GM18502 (cell line): Measurements from ENCODE around the gene KPNA3.
A peak's percentile ranks its signal among the peaks of the same experiment; 100 is the strongest.
"Not testable (repeated sequence)": the region's sequence is repeated elsewhere in the genome, so short reads cannot be mapped to it uniquely, and the experiment has no call there.

Experiments used
- ATAC-seq: cut with Tn5 transposase; IDR thresholded peaks from one replicate; pipeline ENCODE4 v1.9.1; 2021; ENCODE audit warnings: mild to moderate bottlenecking; ENCODE audit not compliant: unreplicated experiment, poor library complexity

Gene KPNA3

GRCh38 chr13:49792550-49793324 is at the start of gene KPNA3:
KPNA3 (minus strand) TSS chr13:49792682; CDS start chr13:49792506, 176 bp downstream.
- ATAC-seq, result peak; percentile 90

DNA sequence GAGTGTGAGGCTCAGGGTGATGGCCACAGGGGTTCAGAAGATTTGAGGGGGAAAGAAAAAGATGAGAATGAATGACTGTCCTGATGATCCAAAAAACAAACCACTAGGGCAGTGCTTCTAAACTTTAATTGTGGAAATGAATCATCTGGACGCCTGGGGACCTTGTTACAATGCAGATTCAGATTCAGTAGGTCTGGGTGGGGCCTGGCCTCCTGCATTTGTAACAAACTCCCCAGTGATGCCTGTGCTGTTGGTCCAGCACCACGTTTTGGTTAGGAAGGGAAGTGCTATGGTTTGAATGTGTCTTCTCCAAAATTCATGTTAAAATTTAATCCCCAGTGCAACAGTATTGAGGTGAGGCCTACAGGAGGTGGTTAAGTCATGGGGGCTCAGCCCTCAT is 49.5 kb upstream of the KPNA3 start:
- no peak for ATAC-seq

DNA sequence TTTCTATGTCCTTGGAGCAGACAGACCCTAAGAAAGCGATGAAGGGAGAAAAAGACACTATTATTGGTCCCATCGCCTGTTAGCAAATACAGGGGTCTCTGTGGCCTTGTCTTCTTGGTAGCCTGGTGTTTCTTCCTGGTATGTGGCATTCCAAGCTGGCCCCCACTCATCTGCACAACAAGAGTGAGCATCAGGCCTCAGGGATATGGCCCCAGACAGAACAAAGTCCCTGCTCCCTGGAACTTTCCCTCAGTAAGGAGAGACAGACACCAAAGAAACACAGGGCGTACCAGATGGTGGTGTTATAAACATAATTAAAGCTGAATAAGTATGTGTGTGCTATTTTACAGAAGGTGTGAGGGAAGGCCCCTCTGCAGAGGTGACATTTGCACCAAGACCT is 48.2 kb upstream of the KPNA3 start:
- ATAC-seq, result no peak

- ATAC-seq, result no peak
Measured at GRCh38 chr13:49840266-49840665, 47.8 kb upstream of the KPNA3 start.

DNA sequence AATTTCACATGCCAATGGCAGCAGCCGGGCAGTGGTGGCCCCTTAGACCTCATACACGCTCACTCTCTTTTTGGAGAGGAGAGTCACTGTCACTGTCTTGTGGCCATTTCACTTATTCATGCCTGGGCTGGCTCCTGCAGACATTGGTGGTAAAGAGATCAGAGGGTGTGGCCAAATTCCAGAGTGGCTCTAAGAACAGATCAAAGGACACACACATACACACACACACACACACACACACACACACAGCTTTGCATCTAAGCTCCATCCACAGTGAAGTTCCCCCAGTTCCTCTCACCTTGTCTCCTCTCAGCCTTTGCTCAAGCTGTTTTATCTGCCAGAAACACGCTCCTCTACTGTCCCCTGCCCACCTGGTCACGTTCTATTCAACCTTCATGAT is 46.5 kb upstream of the KPNA3 start:
- ATAC-seq, result no peak

DNA sequence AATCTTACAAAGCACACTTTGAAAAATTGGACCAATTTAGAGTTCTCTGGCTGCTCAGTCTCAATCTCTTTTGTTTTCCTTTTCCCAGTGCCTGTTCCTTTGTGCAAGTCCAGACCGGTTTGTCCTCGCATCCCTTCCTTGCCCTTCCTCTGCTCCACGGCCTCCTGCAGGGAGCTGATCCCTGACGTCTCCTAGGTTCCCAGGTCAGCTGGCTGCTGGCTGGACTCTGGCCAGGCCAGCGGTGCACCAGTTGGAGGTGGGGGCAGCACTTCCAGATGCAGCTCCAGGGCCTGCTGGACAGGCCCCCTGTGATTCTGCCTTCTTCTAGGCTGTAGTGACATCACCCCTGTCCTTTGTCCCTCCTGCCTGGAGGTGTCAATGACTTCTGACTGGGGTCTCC is 44.0 kb upstream of the KPNA3 start:
- no peak for ATAC-seq

DNA sequence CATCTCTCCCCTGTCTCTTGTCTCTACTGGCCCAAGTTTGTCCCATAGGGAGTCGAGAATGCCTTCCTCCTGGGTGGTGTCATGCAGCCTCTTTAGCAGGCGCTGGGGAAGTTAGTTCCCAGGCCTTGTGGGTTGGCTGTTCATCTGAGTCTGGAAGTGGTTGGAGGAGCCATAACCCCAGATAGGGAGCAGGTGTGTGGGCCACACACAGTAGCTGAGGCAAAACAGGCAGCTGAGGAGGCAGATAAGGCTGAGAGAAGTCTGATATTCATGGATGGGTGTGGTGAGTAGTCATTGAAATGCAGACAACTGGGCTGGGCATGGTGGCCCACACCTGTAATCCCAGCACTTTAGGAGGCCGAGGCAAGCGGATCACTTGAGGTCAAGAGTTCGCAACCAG is 40.9 kb upstream of the KPNA3 start:
- ATAC-seq, result no peak

- no peak for ATAC-seq
Measured at GRCh38 chr13:49831455-49831854, 39.0 kb upstream of the KPNA3 start.

DNA sequence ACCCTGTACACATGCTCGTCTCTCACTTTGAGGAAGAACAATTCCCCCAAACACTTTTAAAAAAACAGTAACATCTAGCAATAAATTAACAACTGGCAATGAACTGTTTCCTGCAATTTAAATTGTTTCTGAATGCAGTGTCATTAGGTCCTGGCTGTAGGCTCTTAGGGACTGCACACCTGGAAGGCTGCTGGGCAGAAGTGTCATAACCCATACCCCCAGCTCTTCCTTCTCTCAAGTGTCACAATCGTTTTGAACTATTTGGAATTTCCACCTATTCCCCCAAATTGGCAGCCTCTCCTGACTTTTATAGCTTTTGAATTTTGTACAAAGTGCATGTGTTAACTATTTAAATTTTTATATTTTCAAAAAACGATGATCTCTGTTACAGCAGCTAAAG is 38.2 kb upstream of the KPNA3 start:
- no peak for ATAC-seq

DNA sequence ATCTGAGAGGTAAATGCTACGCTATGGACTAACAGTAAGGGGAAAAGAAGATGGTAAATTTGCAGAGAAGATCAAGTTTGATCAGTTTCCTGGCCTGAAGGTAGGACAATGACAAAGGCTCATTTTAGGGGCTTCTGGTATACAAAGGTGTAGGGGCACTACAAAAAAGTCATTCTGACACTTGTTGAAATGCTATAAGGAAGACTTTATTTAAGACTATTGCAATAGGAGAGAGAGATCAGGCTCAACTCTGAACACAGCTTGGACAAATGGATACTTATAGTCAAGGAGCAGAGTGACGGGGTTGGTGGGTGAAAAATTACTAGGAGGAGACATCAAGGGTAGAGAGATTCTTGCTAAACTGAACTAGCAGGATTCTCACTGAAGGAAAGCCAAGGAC is 37.2 kb upstream of the KPNA3 start:
- ATAC-seq, result no peak

DNA sequence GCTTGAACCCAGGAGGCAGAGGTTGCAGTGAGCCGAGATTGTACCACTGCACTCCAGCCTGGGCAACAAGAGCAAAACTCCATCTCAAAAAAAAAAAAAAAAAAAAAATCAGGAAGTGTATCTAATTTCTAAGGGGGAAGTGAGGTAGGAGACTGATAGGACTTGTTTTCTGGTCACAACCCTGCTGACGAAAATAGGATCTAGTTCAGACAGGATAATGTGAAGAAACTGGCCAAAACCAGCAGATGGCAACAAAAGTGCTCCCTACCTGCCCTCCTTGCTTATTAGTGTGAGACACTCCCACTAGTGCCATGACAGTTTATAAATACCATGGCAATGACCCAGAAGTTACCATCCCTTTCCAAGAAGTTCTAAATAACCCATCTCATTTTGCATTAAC is 36.0 kb upstream of the KPNA3 start:
- ATAC-seq, result no peak

GRCh38 chr13:49827891-49828290 is 35.4 kb upstream of the KPNA3 start:
- no peak for ATAC-seq

DNA sequence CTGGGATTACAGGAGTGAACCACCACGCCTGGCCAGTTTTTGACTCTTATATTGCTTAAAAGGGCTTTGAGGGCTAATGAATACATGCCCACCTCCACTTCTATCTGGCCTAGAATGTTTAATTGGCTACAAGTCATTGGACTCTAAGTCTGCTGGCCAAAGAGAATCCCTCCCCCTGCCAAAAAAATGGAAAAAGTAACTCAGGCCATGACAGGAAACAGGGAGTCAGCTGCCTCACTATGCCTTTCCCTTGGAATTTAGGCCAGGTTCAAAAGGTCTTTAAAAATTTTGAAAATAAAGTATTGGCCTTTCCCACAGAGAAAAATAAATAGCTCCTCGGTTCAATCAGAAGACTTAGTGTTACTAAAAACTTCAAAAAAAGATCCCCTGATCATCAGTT is 34.9 kb upstream of the KPNA3 start:
- no peak for ATAC-seq

GRCh38 chr13:49821216-49822009 is 28.9 kb upstream of the KPNA3 start:
- ATAC-seq, result no peak

DNA sequence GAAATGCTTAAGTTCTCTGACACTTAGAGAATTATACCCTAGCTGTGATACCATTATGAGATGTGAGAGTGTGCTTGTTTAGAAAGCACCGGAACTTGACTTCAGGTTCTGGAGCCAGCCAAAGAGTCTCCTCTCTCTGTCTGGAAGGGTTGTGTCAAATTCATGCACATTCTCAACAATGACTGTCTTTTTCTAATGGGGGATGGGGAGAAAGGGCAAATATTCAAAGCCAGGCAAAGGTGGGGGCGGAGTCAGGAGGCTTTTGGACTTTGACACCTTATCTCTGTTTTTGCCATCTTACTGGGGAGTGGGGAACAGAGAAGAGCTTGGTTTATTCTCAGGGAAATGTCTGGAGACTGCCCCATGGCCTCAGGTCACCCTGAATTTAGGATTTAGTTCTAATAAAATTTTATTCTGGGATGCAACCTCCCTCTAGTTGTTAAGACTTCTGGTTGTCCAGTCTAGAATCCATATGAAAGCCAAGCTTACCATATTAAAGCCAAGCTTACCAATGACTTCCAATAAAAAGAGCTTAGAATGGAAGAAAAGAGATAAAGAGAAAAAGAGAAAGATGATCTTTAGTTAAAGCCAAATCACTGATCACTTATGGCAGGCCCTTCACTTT is 28.2 kb upstream of the KPNA3 start:
- no peak for ATAC-seq

GRCh38 chr13:49816047-49816446 is 23.6 kb upstream of the KPNA3 start:
- ATAC-seq, result not testable (repeated sequence)

DNA sequence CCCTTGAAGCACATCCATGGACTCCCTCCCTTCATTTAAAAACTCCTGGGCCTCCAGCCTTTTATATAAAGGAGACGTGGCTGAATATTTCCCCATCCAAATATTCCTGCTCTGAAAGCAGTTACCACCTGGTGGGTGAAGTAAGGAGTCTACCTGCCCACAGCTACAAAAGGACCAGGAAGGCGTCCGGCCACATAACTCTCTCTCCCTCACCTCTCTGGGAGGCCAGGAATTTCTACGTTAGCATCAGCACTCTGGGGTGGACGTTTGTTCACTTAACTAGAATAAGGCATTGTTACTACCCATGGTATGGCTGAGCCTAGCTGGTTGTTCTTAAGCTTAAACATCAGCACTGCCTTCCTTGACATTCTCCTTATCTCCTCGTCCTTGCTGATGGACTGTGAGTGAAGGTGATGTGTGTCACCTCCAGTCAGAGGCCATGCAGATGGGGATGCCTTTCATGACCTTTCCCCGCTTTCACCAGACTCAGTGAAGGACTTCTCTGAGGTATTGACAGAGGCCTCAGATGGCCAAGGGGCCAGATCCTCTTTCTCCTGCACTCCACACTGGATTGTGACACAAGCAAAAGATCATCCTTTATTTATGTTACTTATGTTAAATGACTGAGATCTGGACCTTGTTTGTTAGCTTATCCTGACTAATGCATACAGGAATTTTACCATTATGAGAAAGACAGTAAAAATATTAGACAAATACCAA is 22.2 kb upstream of the KPNA3 start:
- no peak for ATAC-seq

DNA sequence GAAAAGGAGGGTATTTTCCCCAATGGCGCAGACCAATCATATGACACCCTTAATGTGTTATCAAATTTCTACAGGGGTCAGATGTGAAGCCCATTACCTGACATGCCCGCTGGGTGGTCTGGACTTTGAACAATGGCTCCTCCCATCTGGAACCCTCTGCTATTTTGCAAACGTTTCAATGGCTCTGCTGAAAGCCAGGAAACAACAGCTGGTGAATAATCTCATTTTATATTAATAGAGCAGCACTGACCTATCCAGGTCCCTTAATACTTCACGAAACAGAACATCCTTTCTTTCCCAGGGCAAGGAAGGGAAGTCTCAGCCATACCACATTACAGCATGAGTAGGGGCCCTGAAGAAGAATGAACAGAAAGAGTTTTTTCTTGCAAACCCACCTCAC is 20.3 kb upstream of the KPNA3 start:
- ATAC-seq, result no peak

- no peak for ATAC-seq
Measured at GRCh38 chr13:49811527-49811908, 19.0 kb upstream of the KPNA3 start.

DNA sequence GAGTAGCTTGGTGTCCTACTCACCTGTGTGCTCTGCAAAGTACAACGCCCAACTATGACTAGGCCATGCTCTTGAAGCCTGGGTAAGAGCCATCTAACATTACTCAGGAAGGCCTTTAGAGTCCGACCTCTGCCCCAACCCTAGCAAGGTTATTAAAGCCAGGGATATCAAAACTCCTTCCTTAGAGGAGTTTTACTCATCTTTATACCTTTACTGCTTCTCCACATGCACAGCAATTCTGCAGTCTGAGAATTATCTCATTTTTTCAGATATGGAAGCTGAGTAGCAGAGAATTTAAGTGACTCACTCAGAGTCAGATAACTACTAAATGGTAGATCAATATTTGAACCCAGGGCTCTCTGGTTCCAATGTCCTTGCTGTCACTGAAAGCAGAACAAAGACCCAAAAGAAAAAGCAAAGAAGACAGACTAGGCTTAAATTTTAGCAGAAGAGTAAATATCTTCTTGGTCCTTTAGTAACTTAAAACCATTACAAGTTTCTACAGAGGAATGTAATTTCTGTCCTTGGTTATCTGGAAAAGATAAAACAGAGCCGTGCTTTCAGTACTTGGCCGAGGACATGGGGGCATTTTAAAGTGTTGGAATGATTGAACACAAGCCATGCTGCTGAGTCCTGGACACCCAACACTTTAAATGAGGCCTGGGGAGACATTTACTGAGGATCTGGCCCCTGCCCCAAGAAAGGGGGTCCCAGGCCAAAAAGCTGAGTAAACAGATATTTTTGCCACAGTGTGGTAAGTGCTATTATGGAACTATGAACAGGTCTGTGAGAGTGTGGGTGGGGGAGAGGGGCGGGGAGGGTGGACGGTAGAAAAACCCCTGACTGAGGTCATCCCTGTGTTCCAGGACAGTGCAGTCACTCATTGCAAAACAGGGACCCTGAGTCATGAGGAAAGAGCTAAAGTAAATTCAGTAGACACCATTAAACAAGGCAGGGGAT is 18.4 kb upstream of the KPNA3 start:
- ATAC-seq, result no peak
